Measurements from ENCODE around the gene FOLR2.

DNA sequence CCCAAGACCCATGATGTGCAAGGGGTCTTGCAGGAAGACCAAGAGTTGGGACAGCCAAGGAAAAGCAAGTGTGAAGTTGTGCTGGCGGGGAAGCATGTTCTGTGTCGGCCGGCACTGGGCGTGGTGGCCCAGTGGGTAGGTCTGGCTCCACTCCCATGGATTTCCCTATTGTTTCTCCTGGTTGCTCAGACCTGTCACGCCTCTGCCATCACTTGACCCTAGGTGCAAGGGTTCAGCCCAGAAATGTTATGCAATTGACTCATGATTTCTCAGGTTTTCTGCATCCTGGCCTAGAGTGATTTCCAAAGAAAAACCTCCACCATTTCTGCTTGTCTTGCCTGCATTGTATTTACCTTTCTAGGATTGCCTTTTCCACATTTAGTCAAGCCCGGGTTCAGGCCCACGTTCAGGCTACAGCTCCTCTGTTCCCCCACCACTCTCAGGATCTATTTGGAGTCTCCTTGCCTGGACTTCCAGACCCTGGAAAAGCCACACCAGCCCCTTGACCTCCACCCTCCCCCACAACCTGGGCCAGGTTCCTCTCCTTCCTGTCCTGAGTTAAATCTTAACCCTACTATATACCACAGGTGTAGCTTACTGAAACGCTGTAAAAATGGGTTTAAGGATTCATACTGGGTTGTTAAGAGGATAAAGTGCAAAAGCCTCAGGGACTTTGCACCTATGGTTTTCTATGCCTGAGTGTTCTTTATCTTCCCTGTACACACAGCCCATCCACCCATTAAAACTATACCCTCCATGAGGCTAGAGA lies 42.1 kb upstream of the FOLR2 start:
- TF ChIP-seq, protein P1, sequence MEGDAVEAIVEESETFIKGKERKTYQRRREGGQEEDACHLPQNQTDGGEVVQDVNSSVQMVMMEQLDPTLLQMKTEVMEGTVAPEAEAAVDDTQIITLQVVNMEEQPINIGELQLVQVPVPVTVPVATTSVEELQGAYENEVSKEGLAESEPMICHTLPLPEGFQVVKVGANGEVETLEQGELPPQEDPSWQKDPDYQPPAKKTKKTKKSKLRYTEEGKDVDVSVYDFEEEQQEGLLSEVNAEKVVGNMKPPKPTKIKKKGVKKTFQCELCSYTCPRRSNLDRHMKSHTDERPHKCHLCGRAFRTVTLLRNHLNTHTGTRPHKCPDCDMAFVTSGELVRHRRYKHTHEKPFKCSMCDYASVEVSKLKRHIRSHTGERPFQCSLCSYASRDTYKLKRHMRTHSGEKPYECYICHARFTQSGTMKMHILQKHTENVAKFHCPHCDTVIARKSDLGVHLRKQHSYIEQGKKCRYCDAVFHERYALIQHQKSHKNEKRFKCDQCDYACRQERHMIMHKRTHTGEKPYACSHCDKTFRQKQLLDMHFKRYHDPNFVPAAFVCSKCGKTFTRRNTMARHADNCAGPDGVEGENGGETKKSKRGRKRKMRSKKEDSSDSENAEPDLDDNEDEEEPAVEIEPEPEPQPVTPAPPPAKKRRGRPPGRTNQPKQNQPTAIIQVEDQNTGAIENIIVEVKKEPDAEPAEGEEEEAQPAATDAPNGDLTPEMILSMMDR (IDR thresholded peaks at IDR 0.05 in 8 of 11, conservative IDR thresholded peaks at IDR 0.05 in 3 of 11) = no peak
- no peak for TF ChIP-seq POLR2A (IDR thresholded peaks at IDR 0.05)
